ENCODE measurements around the gene COTL1. TPM values are rescaled to one million over a fixed set of nuclear protein-coding genes. Genes with fewer than 3 reads are reported as not detected.
"Not testable (repeated sequence)": the region's sequence is repeated elsewhere in the genome, so short reads cannot be mapped to it uniquely, and the experiment has no call there.

Gene COTL1
- total RNA-seq, 4 donors from 2014 or later: 7.9 to 12.9 (median 10.3) TPM

GRCh38 chr16:84526794-84527531 lies 90.9 kb downstream of the COTL1 start:
- no peaks in the 10 kb centered on the region for H3K27me3 ChIP-seq
- TF ChIP-seq POLR2AphosphoS5 (IDR thresholded peaks at IDR 0.05): no peak
- no peak for DNase-seq (ENCODE audit: low spot score in 2 of 2)
- peaks cover 26% of the 10 kb centered on the region for H3K4me1 ChIP-seq
- peak overlapping the region; percentile 10 for H3K4me3 ChIP-seq
- WGBS: 33% methylated on average over 22 of the region's 29 CpGs
- peak overlapping the region; percentile 73 for H3K27ac ChIP-seq
- H3K9me3 ChIP-seq: no peaks in the 10 kb centered on the region
- no peaks in the 10 kb centered on the region for H3K36me3 ChIP-seq

GRCh38 chr16:84524941-84525581 lies 92.8 kb downstream of the COTL1 start:
- H3K36me3 ChIP-seq: not testable (repeated sequence)
- 85% methylated on average over 21 of the region's 21 CpGs for WGBS

GRCh38 chr16:84524346-84524920 lies 93.4 kb downstream of the COTL1 start:
- H3K4me1 ChIP-seq: peaks cover 17% of the 10 kb centered on the region
- no peak for DNase-seq (ENCODE audit: low spot score in 2 of 2)
- WGBS: 85% methylated on average over 10 of the region's 14 CpGs
- H3K9me3 ChIP-seq: no peaks in the 10 kb centered on the region
- H3K27ac ChIP-seq: no peak overlapping the region
- TF ChIP-seq POLR2AphosphoS5 (IDR thresholded peaks at IDR 0.05) (no peak), EP300 (IDR thresholded peaks at IDR 0.05) (no peak), POLR2A (IDR thresholded peaks at IDR 0.05) (no peak)
- TF ChIP-seq, protein P1, sequence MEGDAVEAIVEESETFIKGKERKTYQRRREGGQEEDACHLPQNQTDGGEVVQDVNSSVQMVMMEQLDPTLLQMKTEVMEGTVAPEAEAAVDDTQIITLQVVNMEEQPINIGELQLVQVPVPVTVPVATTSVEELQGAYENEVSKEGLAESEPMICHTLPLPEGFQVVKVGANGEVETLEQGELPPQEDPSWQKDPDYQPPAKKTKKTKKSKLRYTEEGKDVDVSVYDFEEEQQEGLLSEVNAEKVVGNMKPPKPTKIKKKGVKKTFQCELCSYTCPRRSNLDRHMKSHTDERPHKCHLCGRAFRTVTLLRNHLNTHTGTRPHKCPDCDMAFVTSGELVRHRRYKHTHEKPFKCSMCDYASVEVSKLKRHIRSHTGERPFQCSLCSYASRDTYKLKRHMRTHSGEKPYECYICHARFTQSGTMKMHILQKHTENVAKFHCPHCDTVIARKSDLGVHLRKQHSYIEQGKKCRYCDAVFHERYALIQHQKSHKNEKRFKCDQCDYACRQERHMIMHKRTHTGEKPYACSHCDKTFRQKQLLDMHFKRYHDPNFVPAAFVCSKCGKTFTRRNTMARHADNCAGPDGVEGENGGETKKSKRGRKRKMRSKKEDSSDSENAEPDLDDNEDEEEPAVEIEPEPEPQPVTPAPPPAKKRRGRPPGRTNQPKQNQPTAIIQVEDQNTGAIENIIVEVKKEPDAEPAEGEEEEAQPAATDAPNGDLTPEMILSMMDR (IDR thresholded peaks at IDR 0.05): no peak
- no peaks in the 10 kb centered on the region for H3K36me3 ChIP-seq
- no peak overlapping the region for H3K4me3 ChIP-seq
- no peaks in the 10 kb centered on the region for H3K27me3 ChIP-seq

More at GRCh38 chr16:84524941-84525581, 92.8 kb downstream of the COTL1 start:
- DNase-seq (ENCODE audit: low spot score in 2 of 2); H3K27ac ChIP-seq; H3K4me3 ChIP-seq; H3K27me3 ChIP-seq; H3K9me3 ChIP-seq: not testable (repeated sequence)
- peaks cover 17% of the 10 kb centered on the region for H3K4me1 ChIP-seq

- Histone ChIP-seq H3K36me3 (no peaks in the 10 kb centered on the region), H3K27ac (no peak overlapping the region), H3K4me3 (no peak overlapping the region), H3K27me3 (no peaks in the 10 kb centered on the region), H3K4me1 (no peaks in the 10 kb centered on the region), H3K9me3 (no peaks in the 10 kb centered on the region)
- 33% methylated on average over 4 of the region's 4 CpGs for WGBS
- no peak for DNase-seq (ENCODE audit: low spot score in 2 of 2)
- no peak for TF ChIP-seq POLR2A (IDR thresholded peaks at IDR 0.05)
- TF ChIP-seq POLR2AphosphoS5 (IDR thresholded peaks at IDR 0.05): no peak
- TF ChIP-seq, protein P1 (IDR thresholded peaks at IDR 0.05): no peak
- TF ChIP-seq EP300 (IDR thresholded peaks at IDR 0.05): no peak
These were observed 96.4 kb downstream of the COTL1 start for GRCh38 chr16:84521497-84521770.

GRCh38 chr16:84520725-84521496 lies 97.0 kb downstream of the COTL1 start:
- Histone ChIP-seq H3K27me3 (no peaks in the 10 kb centered on the region), H3K4me3 (no peak overlapping the region), H3K36me3 (no peaks in the 10 kb centered on the region), H3K27ac (no peak overlapping the region), H3K9me3 (no peaks in the 10 kb centered on the region), H3K4me1 (no peaks in the 10 kb centered on the region)
- WGBS: 26% methylated on average over 10 of the region's 17 CpGs
- TF ChIP-seq POLR2A (IDR thresholded peaks at IDR 0.05) (no peak), POLR2AphosphoS5 (IDR thresholded peaks at IDR 0.05) (no peak), EP300 (IDR thresholded peaks at IDR 0.05) (no peak)
- TF ChIP-seq, protein P1 (IDR thresholded peaks at IDR 0.05): no peak
- DNase-seq (ENCODE audit: low spot score in 2 of 2): no peak

GRCh38 chr16:84519855-84520254 lies 98.0 kb downstream of the COTL1 start:
- Histone ChIP-seq H3K36me3 (no peaks in the 10 kb centered on the region), H3K4me3 (no peak overlapping the region), H3K9me3 (no peaks in the 10 kb centered on the region), H3K27me3 (no peaks in the 10 kb centered on the region), H3K4me1 (no peaks in the 10 kb centered on the region), H3K27ac (no peak overlapping the region)
- no peak for TF ChIP-seq POLR2A (IDR thresholded peaks at IDR 0.05)
- TF ChIP-seq, protein P1 (IDR thresholded peaks at IDR 0.05): no peak
- TF ChIP-seq EP300 (IDR thresholded peaks at IDR 0.05): no peak
- TF ChIP-seq POLR2AphosphoS5 (IDR thresholded peaks at IDR 0.05): no peak
- no peak for DNase-seq (ENCODE audit: low spot score in 2 of 2)
- WGBS: 82% methylated on average over 11 of the region's 11 CpGs
